ENCODE results near the gene ZNF74.
A peak's percentile ranks its signal among the peaks of the same experiment; 100 is the strongest.
"Not testable (repeated sequence)": the region's sequence is repeated elsewhere in the genome, so short reads cannot be mapped to it uniquely, and the experiment has no call there.

ZNF74 gene

GRCh38 chr22:20451129-20451778 is 57.3 kb downstream of the ZNF74 start:
- not testable (repeated sequence) for DNase-seq

- no peak for DNase-seq
Observed at GRCh38 chr22:20451920-20452319, 58.0 kb downstream of the ZNF74 start.

GRCh38 chr22:20453222-20453621 is 59.3 kb downstream of the ZNF74 start:
- DNase-seq, result no peak

- no peak for DNase-seq
Observed at GRCh38 chr22:20455709-20456063, 61.7 kb downstream of the ZNF74 start.

GRCh38 chr22:20456064-20456721 is 62.2 kb downstream of the ZNF74 start:
- DNase-seq, result peak; percentile 72

- DNase-seq, result no peak
Observed at GRCh38 chr22:20456722-20457076, 62.7 kb downstream of the ZNF74 start.

GRCh38 chr22:20457506-20458240 is 63.7 kb downstream of the ZNF74 start:
- no peak for DNase-seq
